GM12878 (cell line): ENCODE results near the gene CD248. TPM values are rescaled to one million over a fixed set of nuclear protein-coding genes. Genes with fewer than 3 reads are reported as not detected.
A peak's percentile ranks its signal among the peaks of the same experiment; 100 is the strongest.

Experiments
- ATAC-seq: fragments of 200-7000 bp; cut with Tn5 transposase; 3 replicates; pipeline ENCODE4 v1.9.1; 2020; ENCODE audit warnings: mild to moderate bottlenecking, moderate library complexity
- BruUV-seq: library from RNA; stranded (reverse); fragments of 400-500 nt; replicated peaks from 2 replicates; lab custom pipeline; 2021; lab: Mats Ljungman, UMichigan
- CTCF ChIA-PET: fragments of 300-600 bp; sonication (Branson Sonifier 250); formaldehyde crosslinking; extraction: SDS; loops from one replicate; lab custom pipeline; 2021; ENCODE audit warnings: inconsistent platforms; lab: Yijun Ruan, JAX
- POLR2A ChIA-PET: fragments of 350-600 bp; formaldehyde crosslinking; extraction: SDS; loops from one replicate; lab custom pipeline; 2021; ENCODE audit warnings: inconsistent platforms; lab: Charles Lee
- RAD21 ChIA-PET: fragments of 300-600 bp; sonication (Branson Sonifier 250); formaldehyde crosslinking; loops from one replicate; lab custom pipeline; 2023; ENCODE audit warnings: antibody characterized with exemption; ENCODE audit not compliant: unreplicated experiment; lab: Charles Lee
- SMC1A ChIA-PET: fragments of 300-600 bp; sonication (Branson Sonifier 250); formaldehyde crosslinking; loops from one replicate; lab custom pipeline; 2023; ENCODE audit not compliant: unreplicated experiment, uncharacterized antibody; lab: Charles Lee
- DNase-seq: peaks from one replicate; pipeline ENCODE4 v3.0.0-alpha.2; 2011; ENCODE audit warnings: low read depth, low spot score
- FAIRE-seq: peaks from 3 replicates; lab custom pipeline; 2011; peaks lifted over from hg19 to GRCh38; lab: Jason Lieb, UNC
- H2AFZ ChIP-seq: 2 replicates; pipeline ENCODE4 v1.6.0; 2011; ENCODE audit warnings: low read depth, low read length, control low read depth; ENCODE audit not compliant: control insufficient read depth
- H3K27ac ChIP-seq: 2 replicates; pipeline ENCODE4 v1.5.1; 2011; ENCODE audit warnings: control low read depth; ENCODE audit not compliant: control insufficient read depth, insufficient read depth
- H3K27me3 ChIP-seq, 2 experiments: replicated peaks in 1 of 2; 2 replicates each; pipeline versions ENCODE4 v1.6.0 to v1.6.1; 2011; ENCODE audit warnings: low read length in 1 of 2; ENCODE audit not compliant: control insufficient read depth in 2 of 2, insufficient read depth in 2 of 2
- H3K36me3 ChIP-seq, 2 experiments: 2 replicates each; pipeline ENCODE4 v1.5.1; 2011; ENCODE audit warnings: low read length in 1 of 2; ENCODE audit not compliant: control insufficient read depth in 2 of 2, insufficient read depth in 2 of 2
- H3K4me1 ChIP-seq: 2 replicates; pipeline ENCODE4 v1.6.1; 2011; ENCODE audit warnings: mild to moderate bottlenecking, low read length, moderate library complexity, mixed read lengths; ENCODE audit not compliant: control insufficient read depth, insufficient read depth
- H3K4me2 ChIP-seq: 2 replicates; pipeline ENCODE4 v1.6.0; 2011; ENCODE audit warnings: control low read depth; ENCODE audit not compliant: control insufficient read depth, insufficient read depth
- H3K4me3 ChIP-seq: fragments of 200-600 bp; sonication (generic); 2 replicates; pipeline ENCODE4 v1.5.1; 2016
- H3K79me2 ChIP-seq: 2 replicates; pipeline ENCODE4 v1.6.0; 2011; ENCODE audit warnings: low read length; ENCODE audit not compliant: control insufficient read depth, insufficient read depth
- H3K9ac ChIP-seq: 2 replicates; pipeline ENCODE4 v1.8.0; 2011; ENCODE audit warnings: low read length, control low read depth, mixed read lengths; ENCODE audit not compliant: control insufficient read depth, insufficient read depth
- H3K9me3 ChIP-seq: replicated peaks from 3 replicates; pipeline ENCODE4 v1.5.1; 2011; ENCODE audit warnings: mild to moderate bottlenecking, low read length; ENCODE audit not compliant: control insufficient read depth, insufficient read depth
- H4K20me1 ChIP-seq: 2 replicates; pipeline ENCODE4 v1.6.0; 2011; ENCODE audit not compliant: control insufficient read depth, insufficient read depth
- BMI1 ChIP-seq: fragments of 450-650 bp; IDR thresholded peaks from 2 replicates; pipeline ENCODE4 v1.6.1; 2016; ENCODE audit warnings: mild to moderate bottlenecking, moderate library complexity, borderline replicate concordance
- CEBPB ChIP-seq, 2 experiments: fragments of 150-350 bp in 1 of 2; IDR thresholded peaks; 2 replicates each; pipeline ENCODE4 v1.6.1; 2012 to 2014; ENCODE audit warnings: low read depth in 2 of 2, low read length in 2 of 2, borderline replicate concordance in 1 of 2, inconsistent platforms in 1 of 2
- CHD4 ChIP-seq: fragments of 200-600 bp; sonication (generic); IDR thresholded peaks from 2 replicates; pipeline ENCODE4 v1.6.1; 2016; ENCODE audit warnings: mild to moderate bottlenecking
- KAT2A ChIP-seq: conservative IDR thresholded peaks from 2 replicates; pipeline ENCODE4 v1.6.1; 2011; ENCODE audit warnings: low read depth, low read length; ENCODE audit not compliant: control insufficient read depth
- LARP7 ChIP-seq: fragments of 450-650 bp; IDR thresholded peaks from 2 replicates; pipeline ENCODE4 v1.6.1; 2017; ENCODE audit warnings: mild to moderate bottlenecking
- MYB ChIP-seq: fragments of 150-350 bp; IDR thresholded peaks from 2 replicates; pipeline ENCODE4 v1.6.1; 2014; ENCODE audit warnings: mild to moderate bottlenecking, low read depth, low read length, borderline replicate concordance
- NR2F1 ChIP-seq: fragments of 450-650 bp; conservative IDR thresholded peaks from 2 replicates; pipeline ENCODE4 v1.6.1; 2017; ENCODE audit warnings: mild to moderate bottlenecking
- POLR2A ChIP-seq: IDR thresholded peaks from 2 replicates; pipeline ENCODE4 v1.6.1; 2011; ENCODE audit warnings: low read depth, mild to moderate bottlenecking, low read length
- SIN3A ChIP-seq: IDR thresholded peaks from 2 replicates; pipeline ENCODE4 v1.6.1; 2012; ENCODE audit warnings: low read depth, low read length, improper control_type of control experiment
- TCF12 ChIP-seq: IDR thresholded peaks from 2 replicates; pipeline ENCODE4 v1.6.1; 2011; ENCODE audit warnings: low read depth, mild to moderate bottlenecking, low read length
- WGBS: methylation state at CpG from one replicate; pipeline ENCODE4 v1.1.6; 2016; ENCODE audit warnings: low lambda C conversion rate; ENCODE audit not compliant: insufficient replicate concordance, insufficient coverage; ENCODE audit errors: missing lambda C conversion rate; 5-methylcytosine and 5-hydroxymethylcytosine counted together
- in situ Hi-C: fragments of 300-500 bp; cut with MboI; formaldehyde crosslinking; loops from 9 replicates; pipeline ENCODE4 v1.14.3; 2018; ENCODE audit warnings: mixed read lengths
- intact Hi-C: fragments of 100-400 bp; cut with micrococcal nuclease; formaldehyde crosslinking; loops from one replicate; pipeline ENCODE4 v1.14.2; 2022; ENCODE audit not compliant: unreplicated experiment
- polyA plus RNA-seq, 11 experiments: library from polyadenylated mRNA; depleted of rRNA in 4 of 11; unstranded in 6 of 11; stranded (reverse) in 5 of 11; fragments of >200 nt; fragmentation: Nextera tagmentation in 4 of 11; fragmentation: Illumina TruSeq in 1 of 11; extraction: Ambion mirVana in 4 of 11; extraction: Trizol in 1 of 11; gene quantifications; 1 replicate in 1 of 11; 2 replicates in 10 of 11; pipeline versions ENCODE4 v1.2.1 to v1.2.3, GENCODE V29; 2011 to 2016; ENCODE audit warnings: inconsistent platforms in 2 of 11, missing spikeins in 2 of 11, low read depth in 1 of 11
- total RNA-seq, 4 experiments: library from RNA; depleted of rRNA in 3 of 4; stranded (reverse); fragments of >200 nt in 3 of 4; fragmentation: Illumina TruSeq in 1 of 4; extraction: Trizol in 1 of 4; gene quantifications; 2 replicates each; pipeline versions ENCODE4 v1.2.1 to v1.2.3, GENCODE V29; 2013 to 2021
- TF ChIP-seq, protein P1 (sequence below): fragments of 450-650 bp; IDR thresholded peaks from 2 replicates; pipeline ENCODE4 v1.6.1; 2017; ENCODE audit warnings: mild to moderate bottlenecking, low read depth, inconsistent platforms; ENCODE audit not compliant: poor library complexity, severe bottlenecking
- TF ChIP-seq, protein P2 (sequence below): fragments of 450-650 bp; IDR thresholded peaks from 2 replicates; pipeline ENCODE4 v1.6.1; 2017; ENCODE audit warnings: mild to moderate bottlenecking, moderate library complexity
- TF ChIP-seq, protein P3 (sequence below): fragments of 150-350 bp; IDR thresholded peaks from 2 replicates; pipeline ENCODE4 v1.6.1; 2016; ENCODE audit warnings: low read depth, low read length

Gene CD248
- total and polyA plus RNA-seq, 10 of the 15 experiments (the other 5 are each of a cell fraction or from before 2014, with no cell fraction given): 0.10 to 0.21 (median 0.20) TPM; not detected in 7

DNA sequence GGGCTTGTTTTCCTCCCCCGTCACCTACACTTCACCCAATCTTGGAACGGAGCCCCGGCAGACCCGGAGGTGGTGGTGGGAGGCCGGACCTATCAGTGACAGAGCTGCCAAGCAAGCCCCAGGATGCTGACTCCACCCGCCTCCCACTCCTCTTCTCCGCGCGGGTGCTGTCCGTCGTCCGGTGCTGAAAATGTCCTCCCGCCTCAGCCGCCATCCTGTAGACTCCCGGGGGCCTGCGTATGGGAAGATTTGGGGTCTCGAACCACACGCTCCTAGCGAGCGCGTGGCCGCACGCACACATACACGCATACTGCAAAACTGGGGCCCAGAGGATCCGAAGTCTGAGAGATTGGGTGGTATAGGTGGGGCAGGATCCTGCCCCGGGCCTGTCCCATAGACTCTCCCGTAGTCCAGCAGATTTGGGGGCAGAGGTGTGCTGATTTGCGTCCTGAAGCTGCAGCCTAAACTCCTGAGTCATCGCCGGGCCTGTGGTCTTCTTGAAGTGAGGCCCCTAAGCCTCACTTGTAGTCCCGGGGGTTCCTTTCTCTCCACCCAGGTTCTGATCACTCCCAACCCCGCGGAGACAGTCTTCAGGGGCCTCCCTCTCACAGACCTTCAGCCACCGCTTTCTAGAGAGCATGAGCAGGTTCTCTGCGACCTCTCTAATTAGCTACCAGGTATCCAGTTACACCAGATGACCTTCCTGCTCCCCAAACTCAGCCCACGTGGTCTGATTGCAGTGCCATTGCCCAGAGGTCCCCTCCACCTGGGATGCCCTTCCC lies 27.1 kb downstream of the CD248 start:
- Histone ChIP-seq H3K4me2 (peak overlapping the region; percentile 92), H3K27ac (peak overlapping the region; percentile 76), H3K27me3 (peaks cover 2 to 7% of the 10 kb centered on the region in 2 experiments; a peak in 2 of 4 replicates), H3K36me3 (no peaks in the 10 kb centered on the region; a peak in 1 of 4 replicates), H3K4me3 (peak overlapping the region; percentile 79), H2AFZ (peak overlapping the region; percentile 97), H3K9me3 (no peaks in the 10 kb centered on the region), H3K79me2 (peaks cover 12% of the 10 kb centered on the region), H4K20me1 (no peaks in the 10 kb centered on the region; the same call in 1 of the 2 replicates), H3K4me1 (peaks cover 15% of the 10 kb centered on the region), H3K9ac (peak overlapping the region; percentile 79)
- ChIA-PET SMC1A (interaction anchor here (1.0 to 2.5 kb wide), 5 partner anchors 13 to 139 kb away, joined by 3 to 10 read pairs (median 5); no protein-coding TSS in a partner anchor), POLR2A (interaction anchor here (0.7 to 2.4 kb wide), 16 partner anchors 8 to 1022 kb away, joined by 3 to 26 read pairs (median 3); partner anchors contain the start of genes BRMS1, FIBP and RAB1B), RAD21 (interaction anchor here (0.6 to 2.0 kb wide), 13 partner anchors 20 to 251 kb away, joined by 3 to 28 read pairs (median 4); partner anchors contain the start of genes BRMS1, PELI3 and RAB1B), CTCF (interaction anchor here (0.9 to 2.7 kb wide), 12 partner anchors 11 to 245 kb away, joined by 3 to 21 read pairs (median 5); partner anchors contain the start of genes MRPL11 and RAB1B)
- ATAC-seq (peak; percentile 70), DNase-seq (peak; percentile 45), FAIRE-seq (no peak)
- TSS peak; percentile 98 for BruUV-seq
- WGBS: 12% methylated on average over 35 of the region's 36 CpGs
- intact Hi-C loops (no loop called here), in situ Hi-C loops (no loop called here)
- TF ChIP-seq CEBPB (IDR thresholded peaks at IDR 0.05; ENCODE audit: borderline replicate concordance in 1 of 2, low read depth in 2 of 2, low read length in 2 of 2): no peak
- TF ChIP-seq KAT2A: no peak
- no peak for TF ChIP-seq POLR2A
- TF ChIP-seq, protein P1, sequence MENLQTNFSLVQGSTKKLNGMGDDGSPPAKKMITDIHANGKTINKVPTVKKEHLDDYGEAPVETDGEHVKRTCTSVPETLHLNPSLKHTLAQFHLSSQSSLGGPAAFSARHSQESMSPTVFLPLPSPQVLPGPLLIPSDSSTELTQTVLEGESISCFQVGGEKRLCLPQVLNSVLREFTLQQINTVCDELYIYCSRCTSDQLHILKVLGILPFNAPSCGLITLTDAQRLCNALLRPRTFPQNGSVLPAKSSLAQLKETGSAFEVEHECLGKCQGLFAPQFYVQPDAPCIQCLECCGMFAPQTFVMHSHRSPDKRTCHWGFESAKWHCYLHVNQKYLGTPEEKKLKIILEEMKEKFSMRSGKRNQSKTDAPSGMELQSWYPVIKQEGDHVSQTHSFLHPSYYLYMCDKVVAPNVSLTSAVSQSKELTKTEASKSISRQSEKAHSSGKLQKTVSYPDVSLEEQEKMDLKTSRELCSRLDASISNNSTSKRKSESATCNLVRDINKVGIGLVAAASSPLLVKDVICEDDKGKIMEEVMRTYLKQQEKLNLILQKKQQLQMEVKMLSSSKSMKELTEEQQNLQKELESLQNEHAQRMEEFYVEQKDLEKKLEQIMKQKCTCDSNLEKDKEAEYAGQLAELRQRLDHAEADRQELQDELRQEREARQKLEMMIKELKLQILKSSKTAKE: peak; percentile 43
- TF ChIP-seq BMI1: no peak
- TF ChIP-seq CHD4: no peak
- TF ChIP-seq LARP7: peak; percentile 67; the same call in 1 of the 2 replicates
- TF ChIP-seq, protein P2, sequence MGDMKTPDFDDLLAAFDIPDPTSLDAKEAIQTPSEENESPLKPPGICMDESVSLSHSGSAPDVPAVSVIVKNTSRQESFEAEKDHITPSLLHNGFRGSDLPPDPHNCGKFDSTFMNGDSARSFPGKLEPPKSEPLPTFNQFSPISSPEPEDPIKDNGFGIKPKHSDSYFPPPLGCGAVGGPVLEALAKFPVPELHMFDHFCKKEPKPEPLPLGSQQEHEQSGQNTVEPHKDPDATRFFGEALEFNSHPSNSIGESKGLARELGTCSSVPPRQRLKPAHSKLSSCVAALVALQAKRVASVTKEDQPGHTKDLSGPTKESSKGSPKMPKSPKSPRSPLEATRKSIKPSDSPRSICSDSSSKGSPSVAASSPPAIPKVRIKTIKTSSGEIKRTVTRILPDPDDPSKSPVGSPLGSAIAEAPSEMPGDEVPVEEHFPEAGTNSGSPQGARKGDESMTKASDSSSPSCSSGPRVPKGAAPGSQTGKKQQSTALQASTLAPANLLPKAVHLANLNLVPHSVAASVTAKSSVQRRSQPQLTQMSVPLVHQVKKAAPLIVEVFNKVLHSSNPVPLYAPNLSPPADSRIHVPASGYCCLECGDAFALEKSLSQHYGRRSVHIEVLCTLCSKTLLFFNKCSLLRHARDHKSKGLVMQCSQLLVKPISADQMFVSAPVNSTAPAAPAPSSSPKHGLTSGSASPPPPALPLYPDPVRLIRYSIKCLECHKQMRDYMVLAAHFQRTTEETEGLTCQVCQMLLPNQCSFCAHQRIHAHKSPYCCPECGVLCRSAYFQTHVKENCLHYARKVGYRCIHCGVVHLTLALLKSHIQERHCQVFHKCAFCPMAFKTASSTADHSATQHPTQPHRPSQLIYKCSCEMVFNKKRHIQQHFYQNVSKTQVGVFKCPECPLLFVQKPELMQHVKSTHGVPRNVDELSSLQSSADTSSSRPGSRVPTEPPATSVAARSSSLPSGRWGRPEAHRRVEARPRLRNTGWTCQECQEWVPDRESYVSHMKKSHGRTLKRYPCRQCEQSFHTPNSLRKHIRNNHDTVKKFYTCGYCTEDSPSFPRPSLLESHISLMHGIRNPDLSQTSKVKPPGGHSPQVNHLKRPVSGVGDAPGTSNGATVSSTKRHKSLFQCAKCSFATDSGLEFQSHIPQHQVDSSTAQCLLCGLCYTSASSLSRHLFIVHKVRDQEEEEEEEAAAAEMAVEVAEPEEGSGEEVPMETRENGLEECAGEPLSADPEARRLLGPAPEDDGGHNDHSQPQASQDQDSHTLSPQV: no peak
- peak; percentile 95 for TF ChIP-seq SIN3A
- no peak for TF ChIP-seq MYB
- 0 out of 2 replicates have a peak, but pooled peaks have one; percentile 15 for TF ChIP-seq NR2F1
- TF ChIP-seq TCF12: no peak
- TF ChIP-seq, protein P3, sequence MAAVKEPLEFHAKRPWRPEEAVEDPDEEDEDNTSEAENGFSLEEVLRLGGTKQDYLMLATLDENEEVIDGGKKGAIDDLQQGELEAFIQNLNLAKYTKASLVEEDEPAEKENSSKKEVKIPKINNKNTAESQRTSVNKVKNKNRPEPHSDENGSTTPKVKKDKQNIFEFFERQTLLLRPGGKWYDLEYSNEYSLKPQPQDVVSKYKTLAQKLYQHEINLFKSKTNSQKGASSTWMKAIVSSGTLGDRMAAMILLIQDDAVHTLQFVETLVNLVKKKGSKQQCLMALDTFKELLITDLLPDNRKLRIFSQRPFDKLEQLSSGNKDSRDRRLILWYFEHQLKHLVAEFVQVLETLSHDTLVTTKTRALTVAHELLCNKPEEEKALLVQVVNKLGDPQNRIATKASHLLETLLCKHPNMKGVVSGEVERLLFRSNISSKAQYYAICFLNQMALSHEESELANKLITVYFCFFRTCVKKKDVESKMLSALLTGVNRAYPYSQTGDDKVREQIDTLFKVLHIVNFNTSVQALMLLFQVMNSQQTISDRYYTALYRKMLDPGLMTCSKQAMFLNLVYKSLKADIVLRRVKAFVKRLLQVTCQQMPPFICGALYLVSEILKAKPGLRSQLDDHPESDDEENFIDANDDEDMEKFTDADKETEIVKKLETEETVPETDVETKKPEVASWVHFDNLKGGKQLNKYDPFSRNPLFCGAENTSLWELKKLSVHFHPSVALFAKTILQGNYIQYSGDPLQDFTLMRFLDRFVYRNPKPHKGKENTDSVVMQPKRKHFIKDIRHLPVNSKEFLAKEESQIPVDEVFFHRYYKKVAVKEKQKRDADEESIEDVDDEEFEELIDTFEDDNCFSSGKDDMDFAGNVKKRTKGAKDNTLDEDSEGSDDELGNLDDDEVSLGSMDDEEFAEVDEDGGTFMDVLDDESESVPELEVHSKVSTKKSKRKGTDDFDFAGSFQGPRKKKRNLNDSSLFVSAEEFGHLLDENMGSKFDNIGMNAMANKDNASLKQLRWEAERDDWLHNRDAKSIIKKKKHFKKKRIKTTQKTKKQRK: no peak
